Tibial nerve (tissue), 3 donors: Measurements from ENCODE around the gene APP.

Experiments used
- CTCF ChIP-seq, 5 experiments: fragments of 200-600 bp in 3 of 5; fragments of 450-650 bp in 2 of 5; sonication (generic) in 3 of 5; IDR thresholded peaks; one replicate each; pipeline ENCODE4 v1.5.1; 2016 to 2019; ENCODE audit warnings: antibody characterized with exemption in 5 of 5, mild to moderate bottlenecking in 3 of 5, moderate library complexity in 2 of 5
- POLR2A ChIP-seq, 2 donors: fragments of 450-650 bp; IDR thresholded peaks; one replicate each; pipeline ENCODE4 v1.6.1; 2017; ENCODE audit warnings: antibody characterized with exemption in 2 of 2, mild to moderate bottlenecking in 2 of 2, moderate library complexity in 2 of 2

DNA sequence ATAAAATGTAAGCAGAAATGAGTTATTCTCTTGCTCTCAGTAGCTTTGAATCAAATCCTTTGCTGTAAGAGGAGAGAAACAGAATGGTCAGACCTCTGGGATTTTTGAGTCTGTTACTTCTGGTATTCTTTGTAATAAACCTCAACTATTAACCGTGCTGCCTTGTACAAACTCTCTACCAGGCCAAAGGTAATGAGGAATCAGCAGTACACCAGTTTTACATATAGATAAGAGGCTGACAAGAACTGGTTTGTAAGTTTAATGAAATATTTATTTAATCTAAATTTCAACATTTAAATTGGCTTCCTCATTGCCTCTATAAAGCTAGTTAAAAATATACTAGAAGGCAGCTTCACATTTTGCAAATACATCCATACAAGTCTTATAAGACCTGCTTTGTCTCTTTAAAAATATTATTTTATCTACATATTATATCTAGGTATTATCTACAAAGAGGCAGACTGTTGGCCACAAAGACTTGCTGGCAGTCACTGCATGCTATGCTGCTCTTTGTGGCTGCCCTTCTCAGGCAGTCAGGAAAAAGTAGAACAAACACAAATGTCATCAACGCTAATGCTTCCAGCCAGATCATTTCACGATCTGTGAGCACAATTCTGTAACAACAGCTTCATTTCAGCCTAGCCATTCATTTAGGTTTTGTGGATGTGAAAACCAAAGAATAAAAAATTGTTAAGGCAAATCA is 262.8 kb downstream of the APP start:
- TF ChIP-seq CTCF (IDR thresholded peaks at IDR 0.05) (no peak), POLR2A (IDR thresholded peaks at IDR 0.05) (no peak)
